Daoy (cell line): ENCODE data around the gene RPN2. TPM values are rescaled to one million over a fixed set of nuclear protein-coding genes. Genes with fewer than 3 reads are reported as not detected.

Source experiments
- total RNA-seq: library from RNA; depleted of rRNA; stranded (reverse); fragments of >200 nt; shearing (Covaris generic); gene quantifications from 2 replicates; pipeline ENCODE4 v1.2.3, GENCODE V29; 2014; rRNA removed

RPN2 gene
- total RNA-seq, 1 experiment from 2014 or later: 187 TPM

Other genes with a start within 250 kb of the RPN2 start
- gene SAMHD1, start 227.6 kb upstream of the RPN2 start, total RNA-seq: 12.7 and 18.3 TPM in 2 replicates
- 20.6 and 22.7 TPM in 2 replicates for gene RBL1, start 83.3 kb upstream of the RPN2 start, total RNA-seq
- gene MROH8, start 218 bp downstream of the RPN2 start, total RNA-seq: 0.11 TPM in 1 of 2 replicates, not detected in the other
- not detected in 2 replicates for gene GHRH, start 82.5 kb downstream of the RPN2 start, total RNA-seq
- gene MANBAL, start 110.3 kb downstream of the RPN2 start, total RNA-seq: 11.5 and 14.2 TPM in 2 replicates
- 7.6 and 9.5 TPM in 2 replicates for gene SRC, start 166.8 kb downstream of the RPN2 start, total RNA-seq